SK-N-SH treated with all-trans-retinoic acid at 6 μM for 48 hours (cell line): ENCODE data around the gene PTPRG.
A peak's percentile ranks its signal among the peaks of the same experiment; 100 is the strongest.

ENCODE experiments used
- ATAC-seq: fragments of 200-7000 bp; cut with Tn5 transposase; 3 replicates; pipeline ENCODE4 v1.9.1; 2020; ENCODE audit warnings: mild to moderate bottlenecking, moderate library complexity
- ARNTL ChIP-seq: fragments of 450-650 bp; formaldehyde crosslinking; IDR thresholded peaks from 2 replicates; pipeline ENCODE4 v1.5.0; 2020; ENCODE audit warnings: low read depth, mild to moderate bottlenecking, moderate library complexity, borderline replicate concordance
- BACH2 ChIP-seq: fragments of 250-450 bp; sonication (Bioruptor Pico); IDR thresholded peaks from 2 replicates; pipeline ENCODE4 v1.9.0; 2021; ENCODE audit warnings: mild to moderate bottlenecking, borderline replicate concordance
- CREB5 ChIP-seq: fragments of 250-450 bp; sonication (Bioruptor Pico); IDR thresholded peaks from 2 replicates; pipeline ENCODE4 v1.5.1; 2020; ENCODE audit warnings: low read depth, mild to moderate bottlenecking, moderate library complexity
- CSDC2 ChIP-seq: fragments of 250-450 bp; sonication (Bioruptor Pico); IDR thresholded peaks from 2 replicates; pipeline ENCODE4 v1.5.0; 2020; ENCODE audit warnings: mild to moderate bottlenecking, moderate library complexity
- ESRRG ChIP-seq: fragments of 250-450 bp; sonication (Bioruptor Pico); IDR thresholded peaks from 2 replicates; pipeline ENCODE4 v1.6.1; 2021; ENCODE audit warnings: mild to moderate bottlenecking
- GLIS3 ChIP-seq: fragments of 250-450 bp; sonication (Bioruptor Pico); IDR thresholded peaks from 2 replicates; pipeline ENCODE4 v1.5.0; 2020; ENCODE audit warnings: mild to moderate bottlenecking, moderate library complexity
- ISL1 ChIP-seq: fragments of 250-450 bp; sonication (Bioruptor Pico); IDR thresholded peaks from 2 replicates; pipeline ENCODE4 v2.1.2; 2022; ENCODE audit warnings: mild to moderate bottlenecking, moderate library complexity
- OSR1 ChIP-seq: fragments of 250-450 bp; sonication (Bioruptor Pico); IDR thresholded peaks from 2 replicates; pipeline ENCODE4 v1.8.0; 2022; ENCODE audit warnings: moderate library complexity, mild to moderate bottlenecking, inconsistent platforms
- POU6F1 ChIP-seq: fragments of 250-450 bp; sonication (Bioruptor Pico); IDR thresholded peaks from 2 replicates; pipeline ENCODE4 v1.8.0; 2021; ENCODE audit warnings: low read depth, mild to moderate bottlenecking, moderate library complexity, borderline replicate concordance
- PPARA ChIP-seq: fragments of 250-450 bp; sonication (Bioruptor Pico); IDR thresholded peaks from 2 replicates; pipeline ENCODE4 v1.5.0; 2020; ENCODE audit warnings: mild to moderate bottlenecking, borderline replicate concordance
- RARB ChIP-seq: fragments of 250-450 bp; sonication (Bioruptor Pico); IDR thresholded peaks from 2 replicates; pipeline ENCODE4 v1.8.0; 2021; ENCODE audit warnings: mild to moderate bottlenecking, moderate library complexity
- SNAI2 ChIP-seq: fragments of 250-450 bp; sonication (Bioruptor Pico); IDR thresholded peaks from 2 replicates; pipeline ENCODE4 v1.5.0; 2020; ENCODE audit warnings: mild to moderate bottlenecking, moderate library complexity
- TCF4 ChIP-seq: fragments of 250-450 bp; sonication (Bioruptor Pico); IDR thresholded peaks from 2 replicates; pipeline ENCODE4 v1.8.0; 2021; ENCODE audit warnings: mild to moderate bottlenecking, moderate library complexity, borderline replicate concordance
- TOX ChIP-seq: fragments of 250-450 bp; sonication (Bioruptor Pico); IDR thresholded peaks from 2 replicates; pipeline ENCODE4 v1.8.0; 2021; ENCODE audit warnings: mild to moderate bottlenecking, moderate library complexity, borderline replicate concordance
- TSHZ2 ChIP-seq: fragments of 250-450 bp; sonication (Bioruptor Pico); IDR thresholded peaks from 2 replicates; pipeline ENCODE4 v1.5.0; 2020; ENCODE audit warnings: mild to moderate bottlenecking, moderate library complexity
- ZC3H10 ChIP-seq: fragments of 250-450 bp; sonication (Bioruptor Pico); IDR thresholded peaks from 2 replicates; pipeline ENCODE4 v1.5.1; 2021; ENCODE audit warnings: mild to moderate bottlenecking, moderate library complexity
- ZFP30 ChIP-seq: fragments of 450-650 bp; formaldehyde crosslinking; IDR thresholded peaks from 2 replicates; pipeline ENCODE4 v1.5.0; 2022; ENCODE audit warnings: mild to moderate bottlenecking, moderate library complexity
- TF ChIP-seq, protein P1 (sequence below): fragments of 250-450 bp; sonication (Bioruptor Pico); IDR thresholded peaks from 2 replicates; pipeline ENCODE4 v1.8.0; 2020; ENCODE audit warnings: mild to moderate bottlenecking, moderate library complexity, borderline replicate concordance

The PTPRG gene

GRCh38 chr3:61894988-61895935 is 333.9 kb downstream of the PTPRG start:
- ATAC-seq, result peak; percentile 94

DNA sequence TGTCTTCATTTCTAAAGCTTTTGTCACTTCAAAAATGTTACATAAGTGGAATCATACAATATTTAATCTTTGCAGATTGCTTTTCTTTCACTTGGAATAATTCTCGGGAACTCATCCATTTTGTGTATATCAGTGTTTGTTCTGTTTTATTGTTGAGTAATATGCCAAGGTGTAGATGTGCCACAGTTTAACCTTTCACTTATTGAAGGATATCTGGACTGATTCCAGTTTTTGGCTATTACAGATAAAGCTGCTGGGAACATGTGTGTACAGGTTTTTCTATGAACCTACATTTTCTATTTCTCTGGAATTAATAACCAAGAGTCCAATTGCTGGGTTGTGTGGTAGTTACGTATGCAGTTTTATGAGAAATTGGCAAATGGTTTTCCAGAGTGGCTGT is 334.9 kb downstream of the PTPRG start:
- ATAC-seq, result no peak
- TF ChIP-seq TCF4 (CRISPR knock-in tag), result no peak
- no peak for TF ChIP-seq OSR1 (CRISPR knock-in tag)
- TF ChIP-seq, protein P1, sequence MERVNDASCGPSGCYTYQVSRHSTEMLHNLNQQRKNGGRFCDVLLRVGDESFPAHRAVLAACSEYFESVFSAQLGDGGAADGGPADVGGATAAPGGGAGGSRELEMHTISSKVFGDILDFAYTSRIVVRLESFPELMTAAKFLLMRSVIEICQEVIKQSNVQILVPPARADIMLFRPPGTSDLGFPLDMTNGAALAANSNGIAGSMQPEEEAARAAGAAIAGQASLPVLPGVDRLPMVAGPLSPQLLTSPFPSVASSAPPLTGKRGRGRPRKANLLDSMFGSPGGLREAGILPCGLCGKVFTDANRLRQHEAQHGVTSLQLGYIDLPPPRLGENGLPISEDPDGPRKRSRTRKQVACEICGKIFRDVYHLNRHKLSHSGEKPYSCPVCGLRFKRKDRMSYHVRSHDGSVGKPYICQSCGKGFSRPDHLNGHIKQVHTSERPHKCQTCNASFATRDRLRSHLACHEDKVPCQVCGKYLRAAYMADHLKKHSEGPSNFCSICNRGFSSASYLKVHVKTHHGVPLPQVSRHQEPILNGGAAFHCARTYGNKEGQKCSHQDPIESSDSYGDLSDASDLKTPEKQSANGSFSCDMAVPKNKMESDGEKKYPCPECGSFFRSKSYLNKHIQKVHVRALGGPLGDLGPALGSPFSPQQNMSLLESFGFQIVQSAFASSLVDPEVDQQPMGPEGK (CRISPR knock-in tag), result no peak
- no peak for TF ChIP-seq ZFP30 (CRISPR knock-in tag)
- no peak for TF ChIP-seq ARNTL (CRISPR knock-in tag)
- no peak for TF ChIP-seq ESRRG (CRISPR knock-in tag)
- no peak for TF ChIP-seq BACH2 (CRISPR knock-in tag)
- TF ChIP-seq ZC3H10, result no peak
- no peak for TF ChIP-seq SNAI2
- no peak for TF ChIP-seq CREB5 (CRISPR knock-in tag)
- TF ChIP-seq TOX (CRISPR knock-in tag), result no peak
- TF ChIP-seq GLIS3 (CRISPR knock-in tag), result no peak
- TF ChIP-seq ISL1 (CRISPR knock-in tag), result no peak
- no peak for TF ChIP-seq RARB
- no peak for TF ChIP-seq CSDC2 (CRISPR knock-in tag)
- TF ChIP-seq PPARA, result no peak
- TF ChIP-seq TSHZ2, result no peak

More at GRCh38 chr3:61894988-61895935, 333.9 kb downstream of the PTPRG start:
- TF ChIP-seq, protein P1 (CRISPR knock-in tag), result no peak
- TF ChIP-seq TOX (CRISPR knock-in tag) (0 out of 2 replicates have a peak, but pooled peaks have one; percentile 5), TSHZ2 (0 out of 2 replicates have a peak, but pooled peaks have one; percentile 36), ISL1 (CRISPR knock-in tag) (peak; percentile 68), TCF4 (CRISPR knock-in tag) (peak; percentile 47; the same call in 1 of the 2 replicates), POU6F1 (no peak), BACH2 (CRISPR knock-in tag) (no peak)
